Neuron (in vitro differentiated cells): ENCODE data around the gene RNF157.
"Not testable (repeated sequence)": the region's sequence is repeated elsewhere in the genome, so short reads cannot be mapped to it uniquely, and the experiment has no call there.

Source experiments
- H2AFZ ChIP-seq: one replicate; pipeline ENCODE4 v1.6.1; 2013; ENCODE audit warnings: low read depth, mild to moderate bottlenecking, inconsistent platforms, low read length, moderate library complexity
- H3K27me3 ChIP-seq: one replicate; pipeline ENCODE4 v1.6.1; 2013; ENCODE audit warnings: low read length; ENCODE audit not compliant: insufficient read depth
- H3K36me3 ChIP-seq: one replicate; pipeline ENCODE4 v1.6.1; 2013; ENCODE audit warnings: low read length; ENCODE audit not compliant: insufficient read depth
- H3K4me1 ChIP-seq: one replicate; pipeline ENCODE4 v1.6.1; 2013; ENCODE audit warnings: low read length; ENCODE audit not compliant: insufficient read depth
- H3K4me3 ChIP-seq: 2 replicates; pipeline ENCODE4 v1.5.1; 2013; ENCODE audit warnings: mild to moderate bottlenecking, low read length, moderate library complexity
- H3K9me3 ChIP-seq: one replicate; pipeline ENCODE4 v1.6.1; 2013; ENCODE audit warnings: low read length

The RNF157 gene

GRCh38 chr17:76266244-76266938 lies 26.1 kb upstream of the RNF157 start:
- Histone ChIP-seq H3K36me3 (peaks cover 22% of the 10 kb centered on the region), H2AFZ (no peak overlapping the region), H3K27me3 (no peaks in the 10 kb centered on the region), H3K4me1 (peaks cover 26% of the 10 kb centered on the region), H3K4me3 (peak overlapping the region; percentile 57), H3K9me3 (no peaks in the 10 kb centered on the region)

- Histone ChIP-seq H3K27me3 (no peaks in the 10 kb centered on the region), H2AFZ (no peak overlapping the region), H3K4me3 (peak overlapping the region; percentile 57), H3K9me3 (no peaks in the 10 kb centered on the region), H3K4me1 (peaks cover 26% of the 10 kb centered on the region), H3K36me3 (peaks cover 22% of the 10 kb centered on the region)
Measured at GRCh38 chr17:76265624-76266243, 25.4 kb upstream of the RNF157 start.

- Histone ChIP-seq H3K9me3 (no peaks in the 10 kb centered on the region), H3K36me3 (peaks cover 20% of the 10 kb centered on the region), H3K4me1 (peaks cover 26% of the 10 kb centered on the region), H3K27me3 (no peaks in the 10 kb centered on the region), H2AFZ (no peak within 1 kb of the TSS), H3K4me3 (peak within 1 kb of the TSS; percentile 57)
Measured at GRCh38 chr17:76264755-76265623, 24.7 kb upstream of the RNF157 start, which contains the start of gene UBALD2. TSS of gene UBALD2 (plus strand) at chr17:76265348. CDS start at chr17:76265506, 158 bp downstream.

GRCh38 chr17:76264425-76264754 lies 24.1 kb upstream of the RNF157 start:
- Histone ChIP-seq H3K9me3 (no peaks in the 10 kb centered on the region), H3K4me3 (peak overlapping the region; percentile 20), H3K27me3 (no peaks in the 10 kb centered on the region), H3K4me1 (peaks cover 30% of the 10 kb centered on the region), H3K36me3 (peaks cover 14% of the 10 kb centered on the region), H2AFZ (no peak overlapping the region)

GRCh38 chr17:76263896-76264295 lies 23.6 kb upstream of the RNF157 start:
- Histone ChIP-seq H2AFZ (no peak overlapping the region), H3K4me1 (peaks cover 34% of the 10 kb centered on the region), H3K36me3 (peaks cover 9% of the 10 kb centered on the region), H3K27me3 (no peaks in the 10 kb centered on the region), H3K9me3 (no peaks in the 10 kb centered on the region), H3K4me3 (no peak overlapping the region)

- Histone ChIP-seq H3K9me3 (no peaks in the 10 kb centered on the region), H2AFZ (no peak overlapping the region), H3K4me3 (no peak overlapping the region), H3K36me3 (peaks cover 2% of the 10 kb centered on the region), H3K4me1 (peaks cover 34% of the 10 kb centered on the region), H3K27me3 (no peaks in the 10 kb centered on the region)
Measured at GRCh38 chr17:76262732-76263344, 22.5 kb upstream of the RNF157 start.

GRCh38 chr17:76261421-76262215 lies 21.3 kb upstream of the RNF157 start:
- Histone ChIP-seq H3K36me3 (no peaks in the 10 kb centered on the region), H3K27me3 (no peaks in the 10 kb centered on the region)

GRCh38 chr17:76260669-76261068 lies 20.4 kb upstream of the RNF157 start:
- Histone ChIP-seq H3K9me3 (no peaks in the 10 kb centered on the region), H3K4me1 (peaks cover 24% of the 10 kb centered on the region)

More at GRCh38 chr17:76261421-76262215, 21.3 kb upstream of the RNF157 start:
- Histone ChIP-seq H3K9me3 (no peaks in the 10 kb centered on the region), H3K4me3 (peak overlapping the region; percentile 14), H2AFZ (peak overlapping the region; percentile 33), H3K4me1 (peaks cover 27% of the 10 kb centered on the region)

GRCh38 chr17:76260220-76260619 lies 19.9 kb upstream of the RNF157 start:
- Histone ChIP-seq H3K4me3 (no peak overlapping the region), H3K4me1 (peaks cover 24% of the 10 kb centered on the region), H2AFZ (no peak overlapping the region), H3K27me3 (no peaks in the 10 kb centered on the region), H3K36me3 (no peaks in the 10 kb centered on the region), H3K9me3 (no peaks in the 10 kb centered on the region)

More at GRCh38 chr17:76260669-76261068, 20.4 kb upstream of the RNF157 start:
- H3K4me3 ChIP-seq: no peak overlapping the region
- H2AFZ ChIP-seq: no peak overlapping the region
- H3K36me3 ChIP-seq: no peaks in the 10 kb centered on the region
- H3K27me3 ChIP-seq: no peaks in the 10 kb centered on the region

GRCh38 chr17:76256430-76257050 lies 16.2 kb upstream of the RNF157 start:
- H3K4me3 ChIP-seq, H3K9me3 ChIP-seq, H2AFZ ChIP-seq, H3K27me3 ChIP-seq, H3K36me3 ChIP-seq: not testable (repeated sequence)
- peaks cover 13% of the 10 kb centered on the region for H3K4me1 ChIP-seq

GRCh38 chr17:76255801-76256429 lies 15.6 kb upstream of the RNF157 start:
- H3K9me3 ChIP-seq: no peaks in the 10 kb centered on the region
- no peak overlapping the region for H3K4me3 ChIP-seq
- H3K4me1 ChIP-seq: peaks cover 11% of the 10 kb centered on the region
- no peak overlapping the region for H2AFZ ChIP-seq
- no peaks in the 10 kb centered on the region for H3K27me3 ChIP-seq
- H3K36me3 ChIP-seq: no peaks in the 10 kb centered on the region
